ENCODE data around the gene SSBP3.

SSBP3 gene

GRCh38 chr1:54371038-54371941 lies 34.9 kb downstream of the SSBP3 start:
- DNase-seq (ENCODE audit: low spot score) = no peak

DNA sequence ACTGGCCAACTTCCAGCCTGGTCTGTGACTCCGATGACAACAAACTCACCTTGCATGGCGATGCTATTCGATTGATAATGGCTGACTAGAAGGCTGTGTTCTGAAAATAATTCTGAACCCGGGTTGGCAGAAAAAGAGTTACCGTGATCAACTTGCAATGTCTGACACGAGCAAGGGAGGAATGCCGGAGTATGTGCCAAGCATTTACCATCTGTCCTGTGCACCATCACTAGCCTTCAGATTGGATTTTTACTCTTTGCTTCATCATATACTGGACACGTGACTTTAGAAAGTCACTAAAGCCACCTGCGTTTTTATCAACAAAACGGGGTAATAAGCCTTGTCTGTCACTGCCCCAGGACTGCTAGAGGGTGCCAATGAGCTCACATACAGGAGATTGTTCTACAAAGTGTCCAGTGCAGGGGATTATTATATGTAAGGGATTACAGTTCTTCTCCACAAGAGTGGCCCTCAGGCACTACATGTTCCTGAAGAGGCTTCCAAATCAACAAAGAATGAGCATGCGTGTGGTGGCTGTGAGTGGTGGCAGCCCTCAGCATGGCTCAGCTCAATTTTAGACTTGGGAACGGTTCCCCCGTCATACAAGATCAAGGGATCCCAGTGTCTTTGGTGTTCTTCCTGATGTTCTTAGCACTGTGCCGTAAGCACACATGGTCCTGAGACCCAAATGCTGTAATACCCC lies 35.8 kb downstream of the SSBP3 start:
- DNase-seq (ENCODE audit: low spot score) = no peak

DNA sequence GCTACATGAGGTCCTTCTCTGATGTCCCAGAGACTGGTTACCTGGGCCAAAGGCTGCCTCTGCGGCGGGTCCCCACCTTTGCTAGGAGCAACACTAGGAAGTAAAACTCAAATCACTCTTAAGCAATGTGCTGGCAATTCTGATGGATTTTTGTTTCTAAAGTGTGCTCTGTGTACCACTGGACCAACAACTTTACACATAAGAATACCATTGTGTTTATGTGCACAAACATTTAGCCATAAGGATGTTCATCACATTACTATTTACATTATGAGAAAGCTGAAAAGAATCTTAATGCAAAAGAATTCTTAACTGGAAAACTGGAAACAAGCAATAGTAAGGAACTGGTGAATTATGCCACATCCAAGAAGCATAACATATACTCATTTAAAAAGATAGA lies 38.6 kb downstream of the SSBP3 start:
- DNase-seq (ENCODE audit: low spot score) = no peak

- DNase-seq (ENCODE audit: low spot score) = no peak
Measured at GRCh38 chr1:54365847-54366246, 40.3 kb downstream of the SSBP3 start.

- no peak for DNase-seq (ENCODE audit: low spot score)
Measured at GRCh38 chr1:54365398-54365797, 40.8 kb downstream of the SSBP3 start.

- DNase-seq (ENCODE audit: low spot score) = no peak
Measured at GRCh38 chr1:54364995-54365394, 41.2 kb downstream of the SSBP3 start.

- no peak for DNase-seq (ENCODE audit: low spot score)
Measured at GRCh38 chr1:54364582-54364981, 41.6 kb downstream of the SSBP3 start.

DNA sequence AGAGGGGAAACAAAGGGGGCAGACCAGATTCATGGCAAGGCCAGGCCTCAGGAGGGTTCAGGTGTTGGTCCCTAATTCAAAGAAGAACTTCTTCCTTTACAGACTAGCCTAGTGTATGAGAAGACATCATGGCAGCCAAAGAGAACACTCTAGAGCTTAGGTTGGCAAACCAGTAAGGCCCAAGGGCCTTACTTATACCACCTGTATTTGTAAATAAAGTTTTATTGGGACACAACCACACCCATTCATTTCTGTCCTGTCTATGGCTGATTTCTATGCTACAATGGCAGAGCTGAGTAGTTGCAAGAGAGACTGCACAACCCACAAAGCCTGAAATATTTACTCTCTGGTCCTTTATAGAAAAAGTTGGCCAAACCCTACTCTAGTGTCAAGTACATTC lies 42.3 kb downstream of the SSBP3 start:
- no peak for DNase-seq (ENCODE audit: low spot score)

- DNase-seq (ENCODE audit: low spot score) = peak; percentile 32
Measured at GRCh38 chr1:54362881-54363340, 43.3 kb downstream of the SSBP3 start.

DNA sequence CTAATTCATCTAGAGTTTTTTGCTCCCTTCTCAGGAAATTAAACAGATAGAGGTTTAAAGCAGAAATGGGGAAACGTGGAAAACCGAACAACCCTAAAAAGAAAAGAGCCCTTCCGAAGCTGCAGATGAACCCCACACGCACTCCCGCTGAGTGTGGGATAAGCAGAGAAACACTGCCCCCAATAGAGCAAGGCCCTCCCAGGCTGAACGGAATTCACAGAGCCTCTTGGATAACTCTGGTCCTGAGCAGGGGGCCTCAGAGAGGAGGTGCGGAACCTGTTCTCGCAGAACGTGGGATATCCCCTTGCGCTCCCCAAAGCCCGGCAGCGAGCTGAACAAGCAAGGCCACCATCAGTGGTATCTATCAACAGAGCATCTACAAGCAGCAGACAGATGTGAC lies 44.9 kb downstream of the SSBP3 start:
- DNase-seq (ENCODE audit: low spot score) = no peak

DNA sequence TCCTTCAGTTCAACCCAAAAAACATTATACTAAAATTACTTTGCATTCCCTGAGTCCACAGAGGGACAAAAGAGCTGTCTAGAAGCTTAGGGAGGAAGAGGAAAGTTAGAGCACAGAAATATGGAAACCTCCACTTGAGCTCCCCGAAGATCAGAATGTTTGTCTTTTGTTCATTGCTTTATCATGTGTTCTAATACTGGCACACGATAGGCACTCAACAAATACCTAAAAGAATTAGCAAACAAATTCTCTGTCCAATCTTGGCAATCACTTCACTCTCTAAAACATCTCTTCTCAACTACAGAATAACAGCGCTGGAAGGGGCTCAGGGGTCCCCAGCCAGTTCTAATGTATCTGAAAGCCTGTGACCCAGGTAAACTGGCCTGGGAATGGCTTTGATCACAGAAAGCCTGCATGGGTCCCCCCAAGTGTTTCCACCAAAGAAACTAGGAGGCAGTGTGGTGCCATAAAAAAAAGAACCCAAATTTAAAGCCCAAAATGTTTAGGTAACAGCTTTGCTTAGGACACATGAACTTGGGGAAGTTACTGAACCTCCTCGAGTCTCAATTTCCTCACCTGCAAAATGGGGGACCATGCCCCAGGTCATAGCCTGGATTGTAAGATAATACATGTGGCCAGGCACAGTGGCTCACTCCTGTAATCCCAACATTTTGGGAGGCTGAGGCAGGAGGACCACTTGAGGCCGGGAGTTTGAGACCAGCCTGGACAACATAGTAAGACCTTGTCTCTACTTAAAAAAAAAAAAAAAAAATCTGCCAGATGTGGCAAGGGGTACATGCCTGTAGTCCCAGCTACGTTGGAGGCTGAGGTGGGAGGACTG lies 45.8 kb downstream of the SSBP3 start:
- DNase-seq (ENCODE audit: low spot score) = no peak

GRCh38 chr1:54359393-54360162 lies 46.6 kb downstream of the SSBP3 start:
- DNase-seq (ENCODE audit: low spot score) = no peak

- no peak for DNase-seq (ENCODE audit: low spot score)
Measured at GRCh38 chr1:54358503-54359168, 47.6 kb downstream of the SSBP3 start.

GRCh38 chr1:54357967-54358366 lies 48.2 kb downstream of the SSBP3 start:
- no peak for DNase-seq (ENCODE audit: low spot score)

GRCh38 chr1:54356680-54357147 lies 49.5 kb downstream of the SSBP3 start:
- no peak for DNase-seq (ENCODE audit: low spot score)

DNA sequence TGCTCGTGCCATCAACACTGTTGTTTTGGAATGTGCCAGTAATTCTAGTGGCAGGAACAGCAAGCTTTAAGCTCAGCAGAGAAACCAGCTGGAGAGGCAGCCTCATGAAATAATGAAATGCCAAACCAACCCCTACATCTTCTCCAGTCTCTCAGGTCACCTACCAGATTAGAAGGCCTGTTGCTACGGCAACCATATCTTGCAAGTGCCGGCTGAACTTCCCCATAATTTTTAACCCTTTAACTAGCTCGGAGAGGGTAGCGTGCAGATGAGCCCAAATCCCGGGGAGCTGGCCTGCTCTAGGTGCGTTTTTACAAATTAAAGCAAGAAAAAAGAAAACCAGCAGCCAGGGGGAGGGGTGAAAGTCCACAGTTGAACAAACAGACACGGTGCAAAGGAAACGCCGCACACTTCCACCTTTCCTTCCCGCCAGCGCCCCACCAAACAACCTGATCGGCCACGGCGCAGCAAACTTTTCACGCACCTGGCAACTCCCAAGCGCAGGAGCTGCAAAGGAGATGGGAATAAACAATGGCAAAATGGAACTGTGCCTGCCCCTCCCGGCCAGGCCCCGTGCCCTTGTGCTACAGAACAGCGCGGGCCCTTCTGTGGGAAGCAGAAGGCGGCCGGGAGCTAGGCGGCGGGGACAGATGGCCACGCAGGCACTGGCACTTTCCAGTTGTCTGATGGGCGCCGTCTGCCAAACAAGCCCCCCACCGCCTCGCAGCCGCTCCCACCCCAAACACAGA lies 50.1 kb downstream of the SSBP3 start:
- no peak for DNase-seq (ENCODE audit: low spot score)

DNA sequence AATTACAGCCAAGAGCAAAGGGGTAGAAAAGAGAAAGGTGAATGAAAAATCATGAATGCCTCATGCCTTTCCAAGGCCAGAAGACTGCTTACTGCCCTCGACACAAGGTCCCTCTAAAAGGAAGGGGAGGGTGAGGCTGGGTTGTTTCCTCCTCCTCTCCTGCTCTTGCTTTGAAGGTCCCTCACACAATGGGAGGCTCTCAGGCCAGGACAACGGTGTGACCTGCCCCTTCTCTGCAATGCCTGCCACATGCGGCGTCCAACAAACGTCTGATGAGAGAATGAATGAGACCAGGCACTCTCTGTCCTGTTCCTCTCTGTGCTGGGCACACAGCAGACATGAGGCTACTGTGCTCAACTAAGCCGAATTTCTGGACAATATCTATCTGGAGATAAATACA lies 51.3 kb downstream of the SSBP3 start:
- no peak for DNase-seq (ENCODE audit: low spot score)

DNA sequence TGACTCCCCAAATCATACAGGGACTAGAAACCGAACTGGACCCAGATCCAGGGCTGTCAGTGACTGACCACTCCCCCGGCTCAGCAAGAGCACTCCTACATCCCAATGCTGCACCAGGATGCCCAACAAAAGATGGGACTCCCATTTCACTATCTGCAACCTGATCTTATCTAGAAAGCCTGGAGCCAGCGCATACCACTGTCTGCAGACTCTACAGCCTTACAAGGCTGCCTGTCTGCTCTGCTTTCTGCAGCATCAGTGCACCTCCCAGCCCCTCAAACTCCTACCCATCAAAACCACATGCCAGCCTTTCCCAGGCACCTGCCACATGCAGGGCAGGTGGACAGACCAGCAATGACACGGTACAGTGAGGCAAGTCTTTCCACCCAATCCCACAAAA lies 52.2 kb downstream of the SSBP3 start:
- DNase-seq (ENCODE audit: low spot score) = no peak

- peak; percentile 40 for DNase-seq (ENCODE audit: low spot score)
Measured at GRCh38 chr1:54352755-54353154, 53.4 kb downstream of the SSBP3 start.

- no peak for DNase-seq (ENCODE audit: low spot score)
Measured at GRCh38 chr1:54350360-54350759, 55.8 kb downstream of the SSBP3 start.
